Stimulated activated CD4-positive, alpha-beta T cell treated with anti-CD3 and anti-CD28 coated beads, Interleukin-15, amount 100 ng/mL, for 1 hour (primary cell): ENCODE results near the gene BET1.
"Not testable (repeated sequence)": the region's sequence is repeated elsewhere in the genome, so short reads cannot be mapped to it uniquely, and the experiment has no call there.

Source experiments
- DNase-seq, 2 donors: peaks; one replicate each; pipeline ENCODE4 v3.0.0-alpha.2; 2020; ENCODE audit warnings: low read depth in 1 of 2, low spot score in 1 of 2

The BET1 gene, protein sequence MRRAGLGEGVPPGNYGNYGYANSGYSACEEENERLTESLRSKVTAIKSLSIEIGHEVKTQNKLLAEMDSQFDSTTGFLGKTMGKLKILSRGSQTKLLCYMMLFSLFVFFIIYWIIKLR

GRCh38 chr7:94004024-94004951, at the start of gene BET1:
Gene BET1, minus strand, starts transcription at chr7:94004355. Its CDS starts 139 bp downstream, at chr7:94004216.
- DNase-seq, result peak; percentile 79 to 85

GRCh38 chr7:94053532-94053931, 49.4 kb upstream of the BET1 start:
- DNase-seq, result no peak

DNA sequence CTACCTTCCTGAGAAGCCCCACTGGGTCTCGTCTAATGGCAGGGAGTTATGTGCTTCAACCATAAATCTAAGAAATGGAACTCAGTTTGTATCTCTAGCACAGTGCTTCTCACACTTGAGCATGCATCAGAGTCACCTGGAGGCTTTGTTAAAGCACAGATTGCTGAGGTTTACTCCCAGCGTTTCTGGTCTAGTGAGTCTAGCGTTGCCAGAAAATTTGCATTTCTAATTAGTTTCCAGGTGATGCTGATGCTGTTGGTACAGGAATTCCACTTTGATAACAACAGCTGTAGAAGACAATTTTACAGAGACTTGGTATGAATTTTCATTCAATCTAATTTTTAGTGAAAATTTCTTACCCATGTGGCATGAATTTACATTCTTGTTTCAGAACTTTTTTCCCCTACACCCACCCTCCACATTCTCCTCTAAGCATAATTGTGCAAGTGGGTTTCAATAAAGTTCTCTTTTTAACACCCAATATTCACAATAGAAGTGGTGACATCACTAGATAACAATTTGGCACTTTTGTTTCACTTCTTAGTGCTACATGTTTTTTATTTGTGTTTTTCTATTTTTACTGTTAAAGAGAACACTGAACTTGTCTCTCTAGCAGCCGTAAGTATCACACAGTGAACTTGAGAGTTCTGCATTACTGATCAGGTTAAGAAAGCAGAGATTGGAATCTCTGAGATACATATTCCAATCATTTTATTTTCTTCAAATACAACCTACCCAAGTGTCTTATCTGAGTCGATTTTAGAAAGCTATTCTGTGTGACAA, 48.4 kb upstream of the BET1 start:
- no peak for DNase-seq

DNA sequence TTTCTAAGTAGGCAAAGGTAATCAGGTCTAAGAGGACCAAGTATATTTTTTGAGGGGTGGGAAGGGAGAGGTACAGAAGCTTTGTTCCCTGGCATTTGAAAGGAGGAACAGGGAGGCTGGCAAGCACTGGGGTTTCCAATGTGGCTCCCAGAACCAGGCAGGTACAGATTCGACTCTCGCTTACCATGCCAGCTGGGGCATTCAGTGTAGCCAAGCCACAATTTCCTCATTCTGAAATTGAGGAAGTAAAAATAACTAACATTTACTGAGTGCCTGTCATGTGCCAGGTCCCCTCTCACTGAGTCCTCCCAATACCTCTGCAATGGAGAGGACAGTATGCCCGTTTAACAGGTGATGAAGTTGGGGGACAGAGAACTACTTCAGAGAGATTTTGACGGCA, 45.9 kb upstream of the BET1 start:
- no peak for DNase-seq

DNA sequence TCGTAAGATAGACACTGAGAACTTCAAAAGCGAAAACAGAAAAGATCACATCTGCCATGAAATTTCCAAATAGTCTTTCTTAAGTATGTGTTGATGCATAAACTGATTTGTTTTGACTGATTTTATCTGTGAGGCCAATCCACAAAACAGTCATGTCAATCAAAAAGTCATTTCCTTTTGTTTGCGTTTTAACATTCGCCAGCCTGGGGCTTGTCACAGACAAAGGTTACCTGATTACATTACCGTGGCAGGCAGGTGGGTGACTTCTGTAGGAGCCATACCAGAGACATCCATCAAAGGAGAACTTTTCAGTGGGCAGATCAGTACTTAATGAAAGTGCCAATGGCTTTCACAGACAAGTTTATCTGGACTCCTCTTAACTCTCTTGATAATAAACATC, 45.5 kb upstream of the BET1 start:
- no peak for DNase-seq

- DNase-seq, result no peak
Observed at GRCh38 chr7:94048755-94049154, 44.6 kb upstream of the BET1 start.

- no peak for DNase-seq
Observed at GRCh38 chr7:94047956-94048355, 43.8 kb upstream of the BET1 start.

GRCh38 chr7:94045581-94045980, 41.4 kb upstream of the BET1 start:
- DNase-seq, result no peak

DNA sequence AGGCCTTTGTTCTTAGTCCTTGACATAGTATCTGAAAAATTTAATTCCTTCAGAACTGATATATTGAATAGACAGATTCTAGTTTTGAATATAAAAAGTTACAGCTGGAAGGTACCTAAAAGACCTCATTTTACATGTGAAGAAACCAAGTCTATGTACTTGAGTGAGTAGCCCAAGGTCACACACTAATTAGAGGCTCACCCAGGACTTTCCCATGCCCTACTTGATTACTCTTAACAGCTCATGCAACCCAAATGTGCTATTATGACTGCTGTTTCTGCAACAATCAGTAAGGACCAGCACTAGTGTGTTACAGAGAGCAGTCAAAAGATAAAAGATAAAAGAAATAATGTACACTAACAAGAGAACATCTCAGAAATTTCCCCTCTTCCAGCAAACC, 40.7 kb upstream of the BET1 start:
- no peak for DNase-seq

DNA sequence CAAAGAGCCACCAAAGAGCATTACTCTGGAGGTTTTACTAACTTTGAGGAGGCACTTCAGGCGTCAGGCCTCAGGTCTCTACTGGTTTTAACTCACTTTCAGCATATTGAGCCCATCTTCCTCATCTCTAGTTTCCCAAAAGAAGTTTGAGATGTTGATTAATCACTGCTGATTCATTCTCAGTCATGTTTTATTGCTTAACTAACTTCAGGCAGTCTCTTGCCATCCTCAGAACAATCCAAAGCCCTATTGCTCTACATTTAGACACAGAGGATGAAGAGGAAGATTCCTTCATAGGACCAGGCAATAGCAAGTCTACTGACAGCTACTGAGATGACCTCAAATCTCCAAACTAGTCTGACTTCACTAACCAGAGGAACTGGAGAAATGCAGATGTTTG, 39.1 kb upstream of the BET1 start:
- no peak for DNase-seq

GRCh38 chr7:94042381-94042780, 38.2 kb upstream of the BET1 start:
- DNase-seq, result no peak

DNA sequence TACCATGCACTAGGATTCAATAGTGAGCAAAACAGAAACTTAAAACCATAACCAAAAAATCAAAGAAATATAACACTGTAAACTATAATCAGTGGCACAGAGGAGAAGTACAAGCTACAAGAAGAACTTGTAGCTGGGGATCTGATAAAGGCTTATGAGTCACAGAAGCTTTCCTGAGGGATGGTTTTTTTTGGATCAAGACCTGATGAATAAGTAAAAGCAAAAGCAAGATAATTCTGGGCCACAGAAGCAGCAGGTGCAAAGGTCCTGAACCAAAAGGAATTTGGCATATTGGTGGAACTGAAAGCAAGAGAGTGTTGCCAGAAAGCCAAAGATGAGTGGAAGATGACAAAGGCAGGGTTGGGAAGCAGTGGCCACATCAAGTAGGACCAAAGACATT, 37.4 kb upstream of the BET1 start:
- no peak for DNase-seq

DNA sequence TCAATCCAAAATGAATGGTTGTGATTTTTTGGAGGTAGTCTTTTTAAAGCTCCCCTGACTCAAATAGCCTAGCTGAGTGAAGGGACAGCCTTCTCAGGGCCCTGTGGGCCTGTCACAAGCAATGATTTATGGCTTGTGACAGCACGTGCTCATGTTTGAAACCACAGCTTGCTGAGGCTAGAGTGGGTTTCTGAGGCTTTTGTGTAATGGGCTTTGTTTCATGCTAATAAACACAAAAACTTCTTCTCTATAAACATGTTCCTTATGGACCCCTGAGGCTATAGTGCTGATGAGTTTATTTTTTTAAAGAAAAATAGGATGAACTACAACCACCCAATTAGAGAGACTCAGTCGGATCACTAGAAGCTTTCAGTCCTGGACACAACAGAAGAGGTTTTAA, 36.1 kb upstream of the BET1 start:
- DNase-seq, result no peak

DNA sequence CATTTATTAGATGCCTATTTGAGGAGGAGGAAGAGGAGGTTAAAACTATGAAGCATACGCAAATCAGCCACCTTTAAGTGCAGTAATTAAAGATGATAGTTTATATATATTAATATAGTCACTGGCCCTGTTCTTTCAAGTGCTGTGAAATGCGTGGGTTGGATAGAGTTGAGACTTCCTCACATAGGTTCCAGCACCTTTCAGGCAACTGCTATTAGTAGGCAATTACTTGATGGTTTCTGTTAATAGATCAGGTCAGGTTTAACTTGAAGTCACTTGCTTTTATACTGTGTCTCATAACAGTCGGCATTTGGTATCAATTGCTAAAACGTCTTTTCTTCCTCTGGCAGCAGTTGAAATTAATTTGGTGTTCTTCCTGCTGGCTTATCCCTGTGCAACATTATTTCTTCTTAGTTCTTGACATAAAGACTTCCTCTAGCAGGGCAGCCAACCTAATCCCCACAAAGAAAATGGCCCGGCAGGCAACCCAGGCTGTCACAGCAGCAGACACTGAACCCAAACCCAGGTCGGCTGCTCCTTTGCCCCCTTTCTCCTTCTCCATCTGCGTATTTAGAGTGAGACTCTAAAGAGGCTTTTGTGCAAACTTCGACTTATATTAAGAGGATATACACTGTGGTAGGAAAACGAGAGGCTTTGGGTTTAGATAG, 35.3 kb upstream of the BET1 start:
- DNase-seq, result no peak

GRCh38 chr7:94031865-94032264, 27.7 kb upstream of the BET1 start:
- DNase-seq, result no peak

DNA sequence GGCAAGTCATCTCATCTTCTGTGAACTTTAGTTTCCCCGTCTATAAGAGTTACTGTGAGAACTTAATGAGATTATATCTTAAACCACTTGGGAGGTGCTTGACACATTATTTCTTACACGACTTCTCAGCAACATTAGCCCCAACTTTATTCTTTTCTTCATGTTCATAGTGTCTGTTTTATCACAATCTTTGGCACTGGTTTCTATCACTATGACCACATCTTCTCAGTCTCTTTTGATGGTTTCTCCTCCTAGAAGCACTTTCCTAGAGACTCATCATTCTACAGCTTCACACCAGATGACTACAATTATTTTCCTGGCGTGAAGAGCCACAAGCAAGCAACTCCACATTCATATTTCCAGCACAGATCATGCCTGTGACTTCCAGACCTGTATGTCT, 26.5 kb upstream of the BET1 start:
- DNase-seq, result no peak

DNA sequence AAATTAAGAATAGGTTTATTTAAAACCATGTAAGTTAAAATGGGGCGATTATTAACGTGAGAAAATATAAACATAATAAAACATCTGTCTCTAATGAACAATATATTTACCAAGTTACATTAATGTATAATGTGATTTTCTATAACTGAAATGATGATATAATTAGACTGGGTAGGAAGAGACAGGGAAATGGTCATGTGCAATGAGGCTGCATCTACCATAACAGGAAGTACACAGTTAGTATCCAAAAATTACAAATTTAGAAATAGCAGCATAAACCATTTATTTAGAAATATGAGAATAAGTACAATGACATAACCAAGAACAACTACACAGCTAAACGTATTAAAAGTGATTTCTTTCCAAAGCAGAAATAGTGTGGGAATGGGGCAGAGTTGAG, 25.8 kb upstream of the BET1 start:
- DNase-seq, result no peak

DNA sequence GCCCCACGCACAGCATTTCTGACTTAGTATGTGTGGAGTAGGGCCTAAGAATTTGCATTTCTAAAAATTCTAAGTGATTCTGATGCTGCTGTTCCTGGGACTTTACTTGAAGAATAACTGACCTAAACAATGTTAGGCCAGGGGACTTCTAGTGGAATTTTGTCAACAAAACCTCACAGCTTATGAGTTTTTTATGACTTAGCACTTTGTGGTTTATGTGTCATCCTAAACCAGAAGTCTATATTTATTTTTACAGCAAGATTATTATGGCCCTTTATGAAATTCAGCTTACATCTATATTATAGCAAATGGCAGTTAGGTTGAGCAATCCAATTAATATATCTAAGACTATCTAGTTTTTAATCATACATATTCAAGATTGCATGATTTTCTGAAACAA, 24.6 kb upstream of the BET1 start:
- no peak for DNase-seq

GRCh38 chr7:94026619-94027018, 22.5 kb upstream of the BET1 start:
- not testable (repeated sequence) for DNase-seq

- no peak for DNase-seq
Observed at GRCh38 chr7:94022550-94022949, 18.4 kb upstream of the BET1 start.

DNA sequence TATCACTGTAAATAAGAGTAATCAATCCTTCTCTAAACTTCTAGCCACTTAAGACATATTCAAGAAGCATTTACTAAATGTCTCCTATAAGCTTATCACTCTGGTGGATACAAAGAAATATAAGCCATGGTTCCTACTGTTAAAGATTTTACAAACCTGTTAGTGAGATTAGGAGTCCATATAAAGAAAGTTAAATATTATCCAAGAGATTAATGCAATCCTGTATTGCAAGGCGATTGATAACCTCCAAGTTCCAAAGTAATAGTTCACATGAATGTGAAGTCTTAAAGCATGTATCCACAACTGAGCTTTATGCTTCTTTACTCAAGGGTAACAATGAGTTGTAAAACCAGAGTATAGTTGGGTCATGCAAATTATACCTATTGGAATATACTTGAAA, 12.6 kb upstream of the BET1 start:
- no peak for DNase-seq

GRCh38 chr7:94015538-94015937, 11.4 kb upstream of the BET1 start:
- DNase-seq, result no peak
